Raji (cell line): Measurements from ENCODE around the gene TMED4.

Source experiments
- POLR2A ChIP-seq: IDR thresholded peaks from 2 replicates; pipeline ENCODE4 v1.6.1; 2011; ENCODE audit warnings: low read depth, low read length, control low read depth; ENCODE audit not compliant: insufficient read depth

The TMED4 gene

DNA sequence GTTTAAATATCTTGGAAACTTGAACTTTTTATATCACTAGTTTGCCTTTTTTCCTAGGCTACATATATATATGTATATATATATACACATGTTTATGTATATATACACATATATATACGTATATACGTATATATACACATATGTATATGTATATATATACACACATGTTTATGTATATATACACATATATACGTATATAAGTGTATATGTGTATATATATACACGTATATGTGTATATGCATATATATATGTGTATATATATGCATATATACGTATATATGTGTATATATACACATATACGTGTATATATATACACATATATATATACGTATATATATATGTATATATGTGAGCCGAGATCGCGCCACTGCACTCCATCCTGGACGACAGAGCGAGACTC is 34.5 kb upstream of the TMED4 start:
- no peak for TF ChIP-seq POLR2A

DNA sequence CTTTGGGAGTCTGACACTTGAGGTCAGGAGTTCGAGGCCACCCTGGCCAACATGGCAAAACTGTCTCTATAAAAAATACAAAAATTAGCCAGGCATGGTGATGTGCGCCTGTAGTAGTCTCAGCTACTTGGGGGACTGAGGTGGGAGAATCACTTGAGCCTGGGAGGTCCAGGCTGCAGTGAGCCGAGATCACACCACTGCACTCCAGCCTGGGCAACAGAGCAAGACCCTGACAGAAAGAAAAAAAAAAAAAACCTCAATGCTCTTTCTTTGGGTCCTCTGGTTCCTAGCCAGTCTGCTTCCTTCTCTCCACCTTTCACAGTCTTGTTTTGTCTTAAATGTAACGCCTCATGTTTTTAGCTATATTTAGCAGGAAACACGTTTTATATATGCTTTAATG is 33.8 kb upstream of the TMED4 start:
- no peak for TF ChIP-seq POLR2A

DNA sequence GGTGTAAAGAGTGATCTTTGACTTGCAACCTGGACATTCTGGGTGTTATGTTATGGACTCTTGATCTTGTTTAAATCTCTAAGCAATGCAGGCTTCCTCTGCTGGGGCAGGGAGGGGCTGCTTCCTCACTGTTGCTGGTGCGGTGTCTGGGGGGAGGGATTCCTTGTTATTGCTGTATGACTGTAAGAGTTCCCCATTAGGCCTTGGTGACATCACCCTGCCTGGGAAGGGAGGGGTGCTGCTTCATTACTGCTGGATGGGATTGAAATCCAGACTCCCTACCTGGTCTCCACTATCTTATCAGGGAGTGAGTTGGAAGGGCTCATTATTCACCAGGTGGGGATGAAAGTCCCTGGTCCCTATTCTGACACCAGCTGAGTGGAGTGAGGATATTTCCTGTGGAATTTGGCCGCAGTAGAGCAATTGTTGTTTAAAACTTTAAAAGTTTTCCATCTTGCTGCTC is 33.1 kb upstream of the TMED4 start:
- TF ChIP-seq POLR2A: no peak

DNA sequence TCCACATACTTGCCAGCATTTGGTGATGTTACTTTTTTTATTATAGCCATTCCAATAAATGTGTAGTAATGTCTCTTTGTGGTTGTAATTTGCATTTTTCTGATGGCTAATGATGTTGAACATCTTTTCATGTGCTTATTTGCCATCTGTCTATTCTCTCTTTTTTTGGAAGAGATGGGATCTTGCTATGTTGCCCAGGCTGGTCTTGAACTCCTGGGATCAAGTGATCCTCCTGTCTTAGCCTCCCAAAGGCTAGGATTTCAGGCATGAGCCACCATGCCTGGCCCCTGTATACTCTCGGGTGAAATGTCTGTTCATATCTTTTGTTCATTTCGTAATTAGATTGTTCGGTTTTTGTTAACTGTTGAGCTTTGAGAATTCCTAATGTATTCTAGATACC is 27.8 kb upstream of the TMED4 start:
- no peak for TF ChIP-seq POLR2A

DNA sequence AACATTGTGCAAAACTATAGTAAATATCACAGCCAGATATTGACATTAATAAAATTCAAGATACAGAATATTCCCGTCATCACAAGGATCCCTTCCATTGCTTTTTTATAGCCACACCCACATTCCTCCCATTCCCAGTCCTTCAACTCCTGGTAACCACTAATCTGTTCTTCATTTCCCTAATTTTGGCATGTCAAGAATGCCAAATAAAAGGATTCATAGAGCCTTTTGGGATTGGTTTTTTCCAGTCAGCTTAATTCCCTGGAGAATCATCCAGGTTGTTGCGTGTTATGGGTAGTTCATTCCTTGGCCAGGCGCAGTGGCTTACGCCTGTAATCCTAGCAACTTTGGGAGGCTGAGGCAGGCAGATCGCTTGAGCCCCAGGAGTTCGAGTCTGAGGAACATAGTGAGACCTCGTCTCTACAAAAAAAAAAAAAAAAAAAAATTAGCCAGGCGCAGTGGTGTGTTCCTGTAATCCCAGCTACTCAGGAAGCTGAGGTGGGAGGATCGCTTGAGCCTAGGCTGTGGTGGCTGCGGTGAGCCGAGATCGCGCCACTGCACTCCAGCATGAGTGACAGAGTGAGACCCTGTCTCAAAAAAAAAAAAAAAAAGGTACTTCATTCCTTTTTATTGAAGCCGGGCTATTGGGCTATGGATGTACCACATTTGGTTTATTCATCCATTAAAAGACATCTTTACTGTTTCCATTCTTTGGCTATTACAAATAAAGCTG is 27.1 kb upstream of the TMED4 start:
- TF ChIP-seq POLR2A: no peak

DNA sequence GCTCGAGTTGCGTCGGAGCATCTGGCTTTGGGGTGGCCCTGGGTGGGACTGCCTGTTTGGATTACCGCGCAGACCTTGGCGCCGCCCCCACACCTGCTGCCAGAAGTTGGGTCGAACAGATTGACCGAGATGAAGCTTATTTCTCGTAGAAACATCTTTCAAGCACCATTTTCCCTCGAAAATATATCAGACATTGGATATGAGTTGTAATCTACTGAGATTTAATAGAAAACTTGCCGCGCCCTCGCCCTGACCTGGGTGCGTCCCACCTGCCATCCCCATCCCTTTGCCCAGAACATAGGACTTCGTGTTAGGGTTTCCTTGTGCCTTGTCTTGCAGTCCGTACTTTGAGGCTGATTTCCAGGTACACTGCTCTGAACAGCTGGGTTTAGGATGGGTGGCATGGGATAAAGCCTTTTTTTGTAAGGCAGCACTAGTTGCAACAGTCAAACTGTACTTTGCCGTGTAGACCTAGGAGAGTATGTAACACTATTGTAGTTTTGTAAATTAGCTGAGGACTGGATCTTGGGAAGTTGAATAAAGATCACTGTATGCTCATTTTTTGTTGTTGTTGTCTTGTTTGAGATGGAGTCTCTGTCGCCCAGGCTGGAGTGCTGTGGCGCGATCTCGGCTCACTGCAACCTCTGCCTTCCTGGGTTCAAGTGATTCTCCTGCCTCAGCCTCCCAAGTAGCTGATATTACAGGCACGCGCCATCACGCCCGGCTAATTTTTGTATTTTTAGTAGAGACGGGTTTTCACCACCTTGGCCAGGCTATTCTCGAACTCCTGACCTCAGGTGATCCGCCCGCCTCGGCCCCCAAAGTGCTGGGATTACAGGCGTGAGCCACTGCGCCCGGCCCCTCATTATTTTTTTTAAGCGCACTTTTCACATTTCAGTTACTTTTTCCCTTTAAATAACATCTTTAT is 25.4 kb upstream of the TMED4 start:
- no peak for TF ChIP-seq POLR2A

DNA sequence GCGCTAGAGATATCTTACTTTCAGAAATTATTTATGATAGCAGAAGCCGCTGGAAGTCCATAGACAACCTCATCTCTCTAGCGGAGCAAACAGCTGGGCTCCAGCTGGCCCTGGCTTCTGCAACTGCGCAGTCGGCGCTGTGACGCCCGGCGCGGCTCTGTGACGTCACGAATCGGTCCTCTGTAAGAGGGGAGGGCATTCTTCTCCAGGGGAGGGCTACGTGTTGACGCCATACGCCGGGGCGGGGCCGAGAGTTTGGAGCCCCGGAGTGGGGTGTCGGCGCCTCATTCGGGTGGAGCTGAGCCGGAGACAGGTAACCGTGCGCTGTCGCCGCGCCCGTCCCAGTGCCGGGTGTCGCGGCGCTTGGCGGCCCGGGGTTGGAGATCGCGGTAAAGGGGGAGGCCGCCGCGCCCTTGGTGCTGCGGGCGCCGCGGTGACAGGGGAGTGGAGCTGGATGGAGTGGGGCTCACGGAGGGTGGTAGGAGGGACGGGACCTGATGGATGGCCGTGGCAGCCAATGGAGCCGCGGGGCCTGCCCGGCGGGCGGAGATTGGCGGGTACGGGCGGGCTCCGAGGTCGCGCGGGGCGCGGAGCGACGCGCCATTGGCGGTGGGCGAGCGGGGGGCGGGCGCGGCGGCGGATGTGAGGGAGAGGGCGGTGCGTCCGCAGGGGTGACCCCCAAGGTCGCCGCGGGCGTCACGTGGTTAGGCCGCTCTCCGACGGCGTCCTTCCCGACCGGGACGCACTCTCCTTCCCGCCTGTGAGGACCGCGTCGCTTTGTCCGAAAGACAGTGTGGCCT is 24.5 kb upstream of the TMED4 start, which contains the start of gene OGDH:
TSS of gene OGDH (plus strand) at position 287 of the 800 bp plus-strand sequence. CDS start 17,717 bp downstream, outside the sequence.
- peak; percentile 89 for TF ChIP-seq POLR2A

DNA sequence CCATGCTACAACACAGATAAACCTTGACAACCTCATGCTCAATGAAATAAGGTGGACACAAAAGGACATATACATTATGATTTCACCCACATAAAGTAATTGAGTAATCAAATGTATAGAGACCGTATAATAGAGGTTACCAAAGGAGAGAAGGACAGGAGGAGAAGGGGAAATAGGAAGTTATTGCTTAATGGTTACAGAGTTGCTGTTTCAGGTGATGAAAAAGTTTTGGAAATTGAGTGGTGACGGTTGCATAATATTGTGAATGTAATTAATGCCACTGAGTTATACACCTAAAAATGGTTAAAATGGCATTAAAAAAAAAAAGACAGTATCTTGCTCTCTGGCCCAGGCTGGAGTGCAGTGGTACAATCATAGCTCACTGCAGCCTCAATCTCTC is 22.9 kb upstream of the TMED4 start:
- TF ChIP-seq POLR2A: no peak

DNA sequence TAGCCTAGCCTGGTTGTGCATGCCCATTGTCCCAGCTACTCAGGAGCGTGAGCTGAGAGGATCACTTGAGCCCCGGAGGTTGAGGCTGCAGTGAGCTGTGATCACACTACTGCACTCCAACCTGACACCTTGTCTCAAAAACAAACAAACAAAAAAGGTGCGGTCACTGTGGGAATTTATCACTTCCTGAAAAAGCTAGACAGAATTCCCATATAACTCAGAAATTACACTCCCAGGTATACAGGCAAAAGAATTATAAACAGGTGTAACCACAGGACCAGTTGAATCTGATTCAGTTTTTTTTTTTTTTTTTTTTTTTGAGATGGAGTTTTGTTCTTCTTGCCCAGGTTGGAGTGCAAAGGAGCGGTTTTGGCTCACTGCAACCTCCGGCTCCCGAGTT is 21.2 kb upstream of the TMED4 start:
- no peak for TF ChIP-seq POLR2A

DNA sequence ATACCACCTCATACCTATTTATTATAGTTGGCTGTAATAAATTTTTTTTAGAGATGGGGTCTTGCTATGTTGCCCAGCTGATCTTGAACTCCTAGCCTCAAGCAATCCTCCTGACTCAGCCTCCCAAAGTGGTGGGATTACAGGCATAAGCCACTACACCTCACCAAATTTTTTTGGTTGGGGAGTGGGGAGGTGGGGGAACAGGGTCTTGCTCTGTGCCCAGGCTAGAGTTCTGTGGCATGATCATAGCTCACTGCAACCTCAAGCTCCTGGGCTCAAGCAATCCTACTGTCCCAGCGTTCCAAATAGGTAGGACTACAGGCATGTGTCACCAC is 20.5 kb upstream of the TMED4 start:
- TF ChIP-seq POLR2A: no peak

DNA sequence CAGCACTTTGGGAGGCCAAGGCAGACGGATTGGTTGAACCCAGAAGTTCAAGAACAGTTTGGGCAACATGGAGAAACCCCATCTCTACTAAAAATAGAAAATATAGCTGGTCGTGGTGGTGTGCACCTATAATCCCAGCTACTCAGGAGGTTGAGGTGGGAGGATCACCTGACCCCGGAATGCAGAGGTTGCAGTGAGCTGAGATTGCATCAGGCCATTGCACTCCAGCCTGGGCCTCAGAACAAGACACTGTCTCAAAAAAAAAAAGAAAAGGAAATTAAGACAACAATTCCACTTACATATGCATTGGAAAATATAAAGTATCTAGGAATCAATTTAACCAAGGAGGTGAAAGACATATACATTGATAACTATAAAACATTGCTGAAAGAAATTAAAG is 17.2 kb upstream of the TMED4 start:
- no peak for TF ChIP-seq POLR2A

DNA sequence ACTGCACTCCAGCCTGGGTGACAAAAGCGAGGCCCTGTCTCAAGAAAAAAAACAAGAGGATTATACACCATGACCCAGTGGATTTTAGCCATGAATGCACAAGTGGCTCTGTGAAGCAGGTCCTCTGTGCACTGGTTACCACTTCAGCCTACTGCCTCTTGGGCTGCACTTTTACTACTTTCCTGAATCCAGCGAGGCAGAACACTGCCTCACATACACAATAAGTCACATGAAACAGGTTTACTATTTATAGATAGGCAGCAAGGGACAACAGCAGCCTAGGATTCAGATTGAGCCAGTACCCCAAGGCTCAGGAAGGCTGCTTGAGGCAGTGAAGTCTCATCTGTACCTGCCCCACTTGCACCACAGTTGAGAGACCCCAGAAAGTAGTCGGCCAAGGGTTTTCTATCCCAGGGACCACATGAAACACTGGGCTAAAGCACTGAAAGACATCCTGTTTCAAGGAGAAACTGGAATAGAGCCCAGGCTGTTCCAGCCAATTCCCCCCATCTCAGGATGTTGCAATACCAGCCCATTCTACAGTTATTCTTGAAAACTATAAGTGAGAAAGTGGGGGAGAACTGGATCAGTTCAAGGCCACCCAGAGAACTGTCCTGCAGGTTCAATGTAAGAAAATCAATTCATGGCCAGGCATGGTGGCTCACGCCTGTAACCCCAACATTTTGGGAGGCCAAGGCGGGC is 14.1 kb upstream of the TMED4 start:
- TF ChIP-seq POLR2A: no peak

DNA sequence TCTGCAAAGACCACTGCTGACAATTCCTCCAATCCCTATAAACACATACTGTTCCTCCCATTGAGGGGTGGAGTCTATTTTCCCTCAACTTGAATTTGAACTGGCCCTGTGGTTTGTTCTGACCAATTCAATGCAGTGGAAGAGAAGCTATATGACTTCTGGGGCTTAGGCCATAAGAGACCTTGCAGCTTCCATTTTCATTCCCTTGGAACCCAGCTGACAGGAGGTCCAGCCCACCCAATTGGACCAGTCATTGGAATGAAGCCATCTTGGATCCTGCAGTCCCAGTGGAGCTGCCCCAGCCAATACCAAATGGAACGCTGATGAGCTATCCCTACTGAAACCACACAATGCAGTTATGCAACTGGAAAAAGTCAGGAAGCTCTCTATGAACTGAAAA is 8.9 kb upstream of the TMED4 start:
- TF ChIP-seq POLR2A: no peak

DNA sequence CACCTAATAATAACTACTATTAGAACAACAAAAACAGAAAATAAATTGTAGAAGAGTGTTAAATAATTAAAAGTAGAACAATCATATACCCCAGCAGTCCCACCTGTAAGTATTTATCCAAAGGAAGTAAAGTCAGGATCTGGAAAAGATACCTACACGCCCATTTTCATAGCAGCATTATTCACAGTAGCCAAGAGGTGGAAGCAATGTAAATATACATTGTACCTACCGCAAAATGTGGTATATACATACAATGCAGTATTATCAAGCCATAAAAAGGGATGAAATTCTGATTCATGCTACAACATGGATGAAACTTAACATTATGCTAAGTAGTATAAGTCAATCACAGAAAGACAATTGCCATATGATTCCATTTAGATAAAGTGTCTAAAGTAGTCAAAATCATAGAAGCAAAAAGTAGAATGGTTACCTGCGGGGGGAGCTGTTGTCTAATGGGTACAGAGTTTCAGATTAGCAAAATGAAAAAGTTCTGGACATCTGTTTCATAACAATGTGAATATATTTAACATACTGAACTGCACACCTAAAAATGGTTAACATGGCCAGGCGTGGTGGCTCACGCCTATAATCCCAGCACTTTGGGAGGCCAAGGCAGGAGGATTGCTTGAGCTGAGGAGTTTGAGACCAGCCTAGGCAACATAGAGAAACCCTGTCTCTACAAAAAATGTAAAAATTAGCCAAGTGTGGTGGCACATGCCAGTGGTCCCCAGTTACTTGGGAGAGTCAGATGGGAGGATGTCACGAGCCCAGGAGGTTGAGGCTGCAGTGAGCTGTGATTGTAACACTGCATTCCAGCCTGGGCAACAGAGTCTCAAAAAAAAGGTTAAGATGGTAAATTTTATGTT is 6.0 kb upstream of the TMED4 start:
- TF ChIP-seq POLR2A: no peak
